HTERT RPE-1 (cell line): ENCODE results near the gene WDHD1.
"Not testable (repeated sequence)": the region's sequence is repeated elsewhere in the genome, so short reads cannot be mapped to it uniquely, and the experiment has no call there.

Experiments used
- in situ Hi-C: fragments of 300-500 bp; cut with MboI; formaldehyde crosslinking; loops from 4 replicates; pipeline ENCODE4 v1.14.3; 2020; ENCODE audit warnings: low sequenced_read_pairs

The WDHD1 gene

DNA sequence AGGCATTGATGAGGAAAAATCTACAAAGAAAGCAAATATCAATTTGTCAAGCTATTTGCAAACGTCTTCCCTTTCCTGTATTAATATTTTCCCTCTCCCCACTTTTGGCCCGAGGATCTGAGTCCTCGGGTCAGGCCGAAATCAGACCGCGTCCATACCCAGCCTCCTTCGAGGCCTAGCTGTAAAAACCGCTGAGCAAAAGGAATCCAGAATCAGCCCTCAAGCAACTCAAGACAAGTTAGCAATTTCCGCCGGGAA, 24.2 kb upstream of the WDHD1 start:
- in situ Hi-C loops, result no loop called here

DNA sequence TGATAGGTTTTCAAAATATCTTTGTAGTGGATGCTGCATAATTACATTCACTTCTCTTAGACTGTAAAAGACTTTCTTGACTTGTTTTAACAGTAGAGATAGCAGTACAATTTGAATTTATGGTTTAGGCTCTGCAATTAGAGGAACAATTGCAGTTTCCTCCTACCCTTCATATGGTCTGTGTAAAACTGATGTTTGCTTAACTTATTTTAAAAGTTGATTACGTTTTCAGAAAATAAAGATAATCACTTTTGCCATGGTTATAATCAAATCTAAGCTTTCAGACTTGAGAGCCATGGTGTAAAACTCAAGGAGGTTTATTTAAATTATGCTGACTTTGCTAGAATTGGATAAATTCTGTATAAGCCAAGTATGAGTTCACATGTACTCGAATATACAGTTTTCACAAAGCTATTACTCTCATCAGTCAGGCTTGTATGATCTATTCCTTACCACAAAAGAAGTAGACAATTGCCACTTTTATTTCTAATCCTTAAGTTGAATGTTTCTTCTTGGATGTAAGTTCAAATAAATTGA, 22.1 kb upstream of the WDHD1 start:
- in situ Hi-C loops, result no loop called here

DNA sequence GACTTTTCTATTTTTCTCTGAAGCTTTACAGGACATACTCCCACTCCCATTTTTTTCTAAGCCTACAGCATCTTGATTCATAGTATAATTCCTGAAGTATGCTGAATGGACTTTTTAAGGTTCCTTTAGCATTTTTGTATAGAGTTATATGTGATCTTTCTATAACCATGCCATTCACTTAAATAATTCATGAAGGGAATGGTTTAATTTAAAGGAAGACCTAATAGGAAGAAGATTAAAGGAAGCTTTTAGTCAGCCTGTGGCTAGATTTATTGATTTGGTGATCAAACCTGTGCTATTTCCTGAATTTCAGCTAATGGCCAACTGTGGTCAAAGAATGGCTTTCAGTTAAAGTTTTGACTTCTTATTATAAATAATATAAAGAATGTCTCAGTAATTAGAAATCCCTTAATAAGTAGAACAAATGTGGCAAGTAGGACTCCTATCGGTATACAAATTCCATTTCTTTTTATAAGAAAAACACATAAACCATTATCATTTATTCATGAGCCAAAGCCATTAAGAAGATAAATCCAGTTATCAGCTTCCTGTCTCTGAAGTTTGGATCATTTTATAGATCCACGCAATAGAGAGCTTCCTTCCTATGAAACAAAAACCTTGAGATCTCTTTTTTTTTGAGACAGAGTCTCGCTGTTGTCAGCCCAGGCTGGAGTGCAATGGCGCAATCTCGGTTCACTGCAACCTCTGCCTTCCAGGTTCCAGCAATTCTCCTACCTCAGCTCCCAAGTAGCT, 20.6 kb upstream of the WDHD1 start:
- in situ Hi-C loops, result no loop called here

DNA sequence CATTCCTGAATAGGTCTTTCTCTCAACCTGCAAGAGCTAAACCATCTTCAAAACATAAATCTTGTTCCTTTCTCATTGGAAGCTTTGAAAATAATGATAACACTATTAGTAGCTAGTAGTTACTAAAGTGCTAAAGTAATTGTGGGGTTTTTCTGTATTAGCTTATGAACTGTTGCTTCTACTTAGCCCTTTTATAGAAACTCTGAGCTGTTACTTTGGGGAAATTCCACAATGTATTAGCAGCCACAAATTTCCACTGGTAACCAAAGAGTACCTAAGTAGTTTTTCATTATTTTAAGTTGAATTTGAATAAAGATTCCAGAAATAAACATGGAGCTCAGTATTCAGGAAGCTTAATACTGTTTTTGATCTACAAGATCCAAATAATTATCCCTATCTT, 18.2 kb upstream of the WDHD1 start:
- in situ Hi-C loops, result no loop called here

DNA sequence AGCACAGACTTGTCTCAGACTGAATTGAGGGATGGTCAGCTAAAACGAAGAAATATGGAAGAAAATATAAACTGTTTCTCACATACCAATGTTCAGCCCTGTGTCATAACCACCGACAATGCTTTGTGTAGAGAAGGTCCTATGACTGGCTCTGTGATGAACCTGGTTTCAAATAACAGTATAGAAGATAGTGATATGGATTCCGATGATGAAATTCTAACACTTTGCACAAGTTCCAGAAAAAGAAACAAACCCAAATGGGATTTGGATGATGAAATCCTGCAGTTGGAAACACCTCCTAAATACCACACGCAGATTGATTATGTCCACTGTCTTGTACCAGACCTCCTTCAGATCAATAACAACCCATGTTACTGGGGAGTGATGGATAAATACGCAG, 16.6 kb upstream of the WDHD1 start:
- in situ Hi-C loops, result no loop called here

DNA sequence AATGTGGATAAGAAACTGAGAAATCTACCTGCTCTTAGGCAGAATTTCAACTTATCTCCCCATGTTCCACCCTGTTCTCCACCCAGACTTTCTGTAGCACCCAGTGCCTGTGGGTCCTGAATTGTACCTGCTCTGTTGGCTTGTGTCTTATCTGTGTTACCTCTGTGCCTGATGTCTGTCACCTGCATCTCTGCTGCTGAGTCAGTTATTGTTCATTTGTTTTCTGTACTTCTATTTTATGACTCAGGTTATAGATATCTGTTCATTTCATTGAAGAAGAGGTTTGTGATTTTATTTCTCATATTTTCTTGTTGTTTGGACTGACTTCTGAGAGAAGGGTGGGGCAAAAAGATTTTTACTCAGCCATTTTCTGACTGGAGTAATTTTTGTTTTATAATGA, 11.8 kb upstream of the WDHD1 start:
- in situ Hi-C loops, result no loop called here

DNA sequence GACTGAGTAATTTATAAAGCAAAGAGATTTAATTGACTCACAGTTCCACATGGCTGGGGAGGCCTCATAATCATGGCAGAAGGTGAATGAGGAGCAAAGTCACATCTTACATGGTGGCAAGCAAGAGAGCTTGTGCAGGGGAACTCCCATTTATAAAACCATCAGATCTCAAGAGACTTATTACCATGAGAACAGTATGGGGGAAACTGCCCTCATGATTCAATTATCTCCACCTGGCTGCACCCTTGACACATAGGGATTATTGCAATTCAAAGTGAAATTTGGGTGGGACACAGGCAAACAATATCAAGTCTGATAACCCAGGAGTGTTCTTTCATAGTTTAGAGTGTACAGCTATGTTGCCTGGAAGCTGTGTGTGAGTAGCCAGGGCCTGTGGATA, 11.1 kb upstream of the WDHD1 start:
- in situ Hi-C loops, result not testable (repeated sequence)

DNA sequence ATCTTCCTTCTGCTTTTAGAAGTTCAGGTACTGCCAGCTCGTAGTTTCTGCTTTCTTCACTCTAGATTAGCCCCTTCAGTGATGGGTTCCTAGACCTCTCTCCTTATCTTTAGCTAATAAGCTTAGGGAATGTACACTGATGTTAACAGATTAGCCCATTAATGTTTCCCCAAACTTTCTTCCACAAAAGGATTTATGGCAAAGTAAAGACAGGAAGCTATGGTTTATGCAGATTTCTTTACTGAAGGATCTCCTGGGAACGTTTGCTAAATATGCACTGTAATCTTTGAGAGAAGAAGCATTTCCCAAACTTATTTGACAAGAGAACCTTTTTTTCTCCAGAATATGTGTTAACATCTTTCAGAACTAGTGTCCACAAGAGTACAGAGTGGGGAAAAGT, 4.3 kb upstream of the WDHD1 start:
- in situ Hi-C loops, result no loop called here

DNA sequence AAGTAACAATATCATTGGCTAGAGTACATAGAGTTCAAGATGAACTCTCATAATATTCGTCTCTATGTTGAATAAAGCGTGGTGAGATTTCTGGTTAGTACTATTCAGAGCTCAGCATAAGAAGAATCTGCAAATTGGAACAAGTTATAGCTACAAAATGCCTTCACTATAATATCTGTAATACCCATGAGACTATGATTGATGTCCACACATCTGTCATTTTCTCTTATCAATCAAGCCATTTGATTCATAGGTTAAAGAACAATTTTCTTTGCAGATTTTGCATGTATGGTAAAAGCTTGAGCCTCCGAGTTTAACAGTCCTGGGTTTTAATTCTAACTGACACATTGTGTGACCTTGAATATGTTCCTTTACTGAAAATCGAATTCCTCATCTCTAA, 1.6 kb upstream of the WDHD1 start:
- in situ Hi-C loops, result no loop called here

- in situ Hi-C loops, result no loop called here
Measured at GRCh38 chr14:55028066-55028465, 1.2 kb upstream of the WDHD1 start.

DNA sequence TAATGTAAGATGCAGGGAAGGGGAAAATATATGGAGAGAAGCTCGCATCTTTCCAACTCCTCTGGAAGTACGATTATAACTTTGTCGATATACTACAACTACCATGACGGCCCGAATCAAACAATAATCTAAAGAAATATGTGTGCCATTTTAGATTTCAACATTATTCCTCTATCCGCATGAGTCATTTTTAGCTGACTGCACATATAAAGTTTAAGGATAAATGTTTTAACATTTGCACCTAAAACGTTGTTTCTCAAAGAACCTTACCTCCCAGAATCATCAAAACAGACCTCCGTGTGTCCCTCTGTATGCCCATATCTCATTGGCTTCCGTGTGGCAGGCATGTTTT, 482 bp downstream of the WDHD1 start:
- in situ Hi-C loops, result no loop called here

- in situ Hi-C loops, result no loop called here
Measured at GRCh38 chr14:55025948-55026347, 951 bp downstream of the WDHD1 start.

- in situ Hi-C loops, result not testable (repeated sequence)
Measured at GRCh38 chr14:55024365-55024764, 2.5 kb downstream of the WDHD1 start.

DNA sequence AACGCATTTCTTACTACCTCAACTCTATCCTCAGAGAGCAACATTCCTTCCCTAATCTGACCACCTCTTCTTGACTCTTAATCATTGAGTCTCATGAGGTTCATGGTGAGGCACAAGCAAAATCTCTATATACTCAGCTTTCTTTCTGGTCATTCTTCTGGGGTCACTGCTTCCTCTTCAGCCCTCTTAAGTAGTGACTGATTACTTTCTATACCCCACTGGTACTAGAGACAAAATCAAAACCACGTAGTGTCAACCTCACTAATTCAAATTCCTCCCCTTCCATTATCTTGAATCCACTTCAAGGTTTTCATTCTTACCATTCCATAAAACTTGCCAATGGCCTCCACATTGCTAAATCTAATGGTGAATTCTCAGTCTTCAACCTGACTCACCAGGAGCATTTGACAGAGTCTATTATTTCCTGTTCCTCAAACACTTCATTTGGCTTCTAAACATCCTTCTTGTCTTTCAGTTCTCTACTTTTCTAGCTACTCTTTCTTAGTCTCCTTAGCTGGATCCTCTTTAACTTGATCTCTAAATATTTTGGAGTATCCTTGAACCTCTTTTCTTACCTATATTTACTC, 6.8 kb downstream of the WDHD1 start:
- in situ Hi-C loops, result no loop called here

- in situ Hi-C loops, result no loop called here
Measured at GRCh38 chr14:55015006-55015405, 11.9 kb downstream of the WDHD1 start.

DNA sequence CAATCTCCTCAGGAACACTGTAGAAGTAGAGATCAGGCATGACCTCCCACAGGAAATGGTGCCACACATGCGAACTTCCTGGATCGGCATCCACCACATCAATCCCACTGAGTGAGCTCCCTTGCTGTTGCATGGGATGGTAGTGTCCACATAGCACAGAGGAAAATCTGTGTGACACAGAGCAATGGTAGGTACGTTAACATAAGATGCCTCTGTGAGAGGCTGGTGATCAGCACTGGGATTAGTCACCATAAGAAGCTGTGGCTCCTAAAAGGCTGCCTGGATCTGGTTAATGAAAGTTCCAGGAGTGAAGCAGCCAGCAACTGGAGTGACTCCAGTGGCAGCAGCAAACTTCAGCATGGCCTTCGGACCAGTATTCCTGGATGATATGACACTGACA, 21.8 kb downstream of the WDHD1 start:
- in situ Hi-C loops, result no loop called here

DNA sequence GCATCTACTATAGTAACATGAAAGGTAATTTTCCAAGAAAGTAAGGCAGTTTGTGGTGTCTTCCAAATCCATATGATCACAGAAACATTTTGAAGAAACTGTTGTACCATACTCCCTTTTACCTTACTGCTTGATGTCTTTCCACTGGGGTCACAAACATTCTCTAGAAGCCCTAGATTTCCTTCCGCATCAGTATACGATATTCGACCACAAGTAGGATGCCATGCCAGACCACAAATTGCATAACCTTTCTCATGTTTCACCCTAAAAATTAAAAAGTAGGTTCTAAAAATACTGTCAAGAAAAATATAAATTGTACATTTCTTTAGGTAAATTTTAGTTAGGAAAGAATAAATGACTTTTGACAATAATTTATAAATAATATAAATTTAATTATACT, 26.5 kb downstream of the WDHD1 start:
- in situ Hi-C loops, result no loop called here

DNA sequence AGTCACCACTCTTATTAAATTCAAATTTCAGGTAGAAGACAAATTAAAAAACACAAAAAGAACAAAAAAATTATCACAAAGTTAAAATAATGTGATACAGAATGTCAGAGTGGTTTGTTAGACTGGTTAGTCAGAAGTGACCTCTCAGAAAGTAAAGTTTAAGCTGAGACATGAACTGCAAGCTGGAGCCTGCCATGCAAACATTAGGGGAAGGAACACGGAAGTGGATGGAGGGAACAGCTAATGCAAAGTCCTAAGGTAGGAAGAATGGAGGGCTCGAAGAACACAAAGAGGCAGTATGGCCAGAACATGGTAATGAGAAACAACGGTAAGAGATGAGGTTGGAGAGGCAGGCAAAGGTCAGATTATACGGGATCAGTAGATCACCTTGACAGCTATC, 41.7 kb downstream of the WDHD1 start:
- in situ Hi-C loops, result no loop called here

DNA sequence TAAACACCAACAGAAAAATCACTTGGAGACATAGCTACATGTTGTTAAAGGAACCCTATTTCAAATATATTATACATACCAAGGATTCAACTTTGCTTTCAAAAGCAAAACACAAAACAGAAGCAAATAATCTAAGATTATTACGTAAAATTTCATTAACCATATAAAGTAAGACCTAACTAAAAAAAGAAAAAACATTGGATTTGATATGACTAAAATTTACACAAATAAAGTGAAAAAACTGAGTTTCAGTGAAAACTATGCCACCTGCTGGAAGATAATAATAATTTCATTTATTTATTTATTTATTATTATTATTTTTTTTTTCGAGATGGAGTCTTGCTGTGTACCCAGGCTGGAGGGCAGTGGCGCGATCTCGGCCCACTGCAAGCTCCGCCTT, 45.2 kb downstream of the WDHD1 start:
- in situ Hi-C loops, result no loop called here

DNA sequence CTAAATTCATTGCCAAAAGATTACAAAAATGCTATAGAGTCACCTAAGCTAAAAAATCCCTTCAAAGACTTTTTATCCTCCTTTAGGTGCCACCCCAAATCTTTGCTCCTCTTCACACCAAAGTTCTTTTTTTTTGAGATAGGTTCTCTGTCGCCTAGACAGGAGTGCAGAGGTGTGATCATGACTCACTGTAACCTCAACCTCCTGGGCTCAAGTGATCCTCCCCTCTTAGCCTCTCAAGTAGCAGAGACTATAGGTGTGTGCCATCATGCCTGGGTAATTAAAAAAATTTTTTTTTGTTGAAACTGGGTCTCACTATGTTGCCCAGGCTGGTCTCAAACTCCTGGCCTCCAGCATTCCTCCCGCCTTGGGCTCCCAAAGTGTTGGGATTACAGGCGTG, 47.9 kb downstream of the WDHD1 start:
- in situ Hi-C loops, result no loop called here

GRCh38 chr14:54976316-54976715, 50.6 kb downstream of the WDHD1 start:
- in situ Hi-C loops, result no loop called here

GRCh38 chr14:54975856-54976255, 51.0 kb downstream of the WDHD1 start:
- in situ Hi-C loops, result no loop called here

- in situ Hi-C loops, result no loop called here
Measured at GRCh38 chr14:54974788-54975414, 52.0 kb downstream of the WDHD1 start.
